Keratinocyte (primary cell): ENCODE results near the gene NEK6. TPM values are rescaled to one million over a fixed set of nuclear protein-coding genes. Genes with fewer than 3 reads are reported as not detected.

Source experiments
- DNase-seq: peaks from one replicate; pipeline ENCODE4 v3.0.0-alpha.2; 2011; ENCODE audit warnings: low read depth, missing footprints, low spot score
- FAIRE-seq: peaks from 2 replicates; lab custom pipeline; 2011; peaks lifted over from hg19 to GRCh38; lab: Jason Lieb, UNC
- H2AFZ ChIP-seq: 2 replicates; pipeline ENCODE4 v1.6.0; 2012; ENCODE audit warnings: low read length, control low read depth, inconsistent platforms; ENCODE audit not compliant: control insufficient read depth
- H3K27ac ChIP-seq: 2 replicates; pipeline ENCODE4 v1.5.1; 2011; ENCODE audit warnings: low read length; ENCODE audit not compliant: control insufficient read depth, insufficient read depth
- H3K27me3 ChIP-seq: 3 replicates; pipeline ENCODE4 v1.6.0; 2011; ENCODE audit warnings: low read length; ENCODE audit not compliant: control insufficient read depth, insufficient read depth; ENCODE audit errors: extremely low read depth
- H3K36me3 ChIP-seq, 2 experiments: 2 replicates in 1 of 2; 3 replicates in 1 of 2; pipeline ENCODE4 v1.5.1; 2011; ENCODE audit warnings: low read length in 2 of 2, mild to moderate bottlenecking in 1 of 2; ENCODE audit not compliant: control insufficient read depth in 2 of 2, insufficient read depth in 2 of 2; ENCODE audit errors: extremely low read depth in 1 of 2
- H3K4me1 ChIP-seq: 3 replicates; pipeline ENCODE4 v1.5.1; 2011; ENCODE audit warnings: low read length; ENCODE audit not compliant: control insufficient read depth, insufficient read depth; ENCODE audit errors: extremely low read depth
- H3K4me2 ChIP-seq: 3 replicates; pipeline ENCODE4 v1.6.0; 2011; ENCODE audit warnings: low read depth, low read length; ENCODE audit not compliant: control insufficient read depth, insufficient read depth; ENCODE audit errors: extremely low read depth
- H3K4me3 ChIP-seq, 3 experiments: fragments of 200-600 bp in 1 of 3; sonication (generic) in 1 of 3; 2 replicates in 2 of 3; 3 replicates in 1 of 3; pipeline ENCODE4 v1.5.1; 2011 to 2016; ENCODE audit warnings: low read length in 3 of 3, mild to moderate bottlenecking in 3 of 3, control low read depth in 2 of 3, inconsistent platforms in 1 of 3, low read depth in 1 of 3, mixed read lengths in 1 of 3, mixed run types in 1 of 3, moderate library complexity in 1 of 3; ENCODE audit not compliant: control insufficient read depth in 2 of 3, insufficient read depth in 2 of 3; ENCODE audit errors: extremely low read depth in 1 of 3
- H3K79me2 ChIP-seq: 2 replicates; pipeline ENCODE4 v1.6.0; 2012; ENCODE audit warnings: low read length; ENCODE audit not compliant: control insufficient read depth, insufficient read depth
- H3K9ac ChIP-seq: 3 replicates; pipeline ENCODE4 v1.6.0; 2011; ENCODE audit warnings: low read length; ENCODE audit not compliant: control insufficient read depth, insufficient read depth; ENCODE audit errors: extremely low read depth
- H3K9me1 ChIP-seq: 3 replicates; pipeline ENCODE4 v1.6.0; 2011; ENCODE audit warnings: low read length; ENCODE audit not compliant: control insufficient read depth, insufficient read depth; ENCODE audit errors: extremely low read depth
- H3K9me3 ChIP-seq: 2 replicates; pipeline ENCODE4 v1.5.1; 2012; ENCODE audit warnings: low read depth, low read length; ENCODE audit not compliant: control insufficient read depth
- H4K20me1 ChIP-seq: 3 replicates; pipeline ENCODE4 v1.6.0; 2011; ENCODE audit warnings: low read length; ENCODE audit not compliant: control insufficient read depth, insufficient read depth; ENCODE audit errors: extremely low read depth
- EZH2 ChIP-seq: IDR thresholded peaks from one replicate; pipeline ENCODE4 v1.6.1; 2012; ENCODE audit warnings: inconsistent platforms, mild to moderate bottlenecking, low read length, moderate library complexity
- dilution Hi-C: fragments of 300-500 bp; cut with MboI; formaldehyde crosslinking; loops from one replicate; pipeline ENCODE4 v1.7.0; 2020; ENCODE audit warnings: low sequenced_read_pairs; ENCODE audit not compliant: extremely low pct_ligation_motif_present
- polyA plus RNA-seq, 5 experiments: library from polyadenylated mRNA; depleted of rRNA in 3 of 5; stranded (reverse) in 3 of 5; stranded (forward) in 1 of 5; unstranded in 1 of 5; fragments of >200 nt; gene quantifications; 1 replicate in 1 of 5; 2 replicates in 3 of 5; 3 replicates in 1 of 5; pipeline versions ENCODE4 v1.2.1 to v1.2.3, GENCODE V29; 2011 to 2012; ENCODE audit warnings: missing spikeins in 2 of 5, low read depth in 1 of 5, low replicate concordance in 1 of 5
- TF ChIP-seq, protein P1 (sequence below), 3 experiments: IDR thresholded peaks in 1 of 3; conservative IDR thresholded peaks in 1 of 3; optimal IDR thresholded peaks in 1 of 3; 2 replicates in 2 of 3; 3 replicates in 1 of 3; pipeline versions ENCODE3 to v1.5.1; 2011; ENCODE audit warnings: low read length in 3 of 3, mild to moderate bottlenecking in 3 of 3, moderate library complexity in 2 of 3, control low read depth in 1 of 3, inconsistent platforms in 1 of 3; ENCODE audit not compliant: insufficient read depth in 2 of 3; ENCODE audit errors: extremely low read depth in 1 of 3

The NEK6 gene
- polyA plus RNA-seq, 1 donor (not counting 4 experiments of a cell fraction or from before 2014, with no cell fraction given): 56.4 TPM

DNA sequence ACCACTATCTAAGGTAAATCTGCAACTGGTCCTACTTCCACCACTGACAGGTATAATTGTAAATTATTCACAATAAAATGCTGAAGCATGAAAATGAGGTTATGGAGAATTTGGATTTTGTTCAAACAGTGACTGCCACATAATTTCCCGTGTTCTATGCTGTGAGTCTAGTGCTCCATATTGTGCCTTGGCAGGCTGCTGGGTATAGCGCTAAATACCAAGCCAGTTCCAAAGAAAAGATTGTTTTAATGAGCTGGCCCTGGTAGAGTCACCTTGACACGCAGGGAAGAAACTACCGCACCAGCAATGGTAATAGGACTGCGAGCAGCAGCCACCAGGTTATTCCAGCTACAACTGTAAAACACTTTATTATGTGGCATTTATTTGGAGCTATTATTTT is 127.1 kb downstream of the NEK6 start:
- dilution Hi-C loops: loop anchor here (25.0 kb wide), 1 partner anchor 152 kb away; no protein-coding TSS in a partner anchor
- peaks cover 17% of the 10 kb centered on the region for H4K20me1 ChIP-seq
- no peak for FAIRE-seq
- no peak overlapping the region for H3K4me2 ChIP-seq
- H3K9ac ChIP-seq: no peak overlapping the region
- H3K9me1 ChIP-seq: peaks cover 7% of the 10 kb centered on the region
- H3K79me2 ChIP-seq: peaks cover 78% of the 10 kb centered on the region
- no peaks in the 10 kb centered on the region for H3K9me3 ChIP-seq
- TF ChIP-seq EZH2: no peak
- TF ChIP-seq, protein P1, sequence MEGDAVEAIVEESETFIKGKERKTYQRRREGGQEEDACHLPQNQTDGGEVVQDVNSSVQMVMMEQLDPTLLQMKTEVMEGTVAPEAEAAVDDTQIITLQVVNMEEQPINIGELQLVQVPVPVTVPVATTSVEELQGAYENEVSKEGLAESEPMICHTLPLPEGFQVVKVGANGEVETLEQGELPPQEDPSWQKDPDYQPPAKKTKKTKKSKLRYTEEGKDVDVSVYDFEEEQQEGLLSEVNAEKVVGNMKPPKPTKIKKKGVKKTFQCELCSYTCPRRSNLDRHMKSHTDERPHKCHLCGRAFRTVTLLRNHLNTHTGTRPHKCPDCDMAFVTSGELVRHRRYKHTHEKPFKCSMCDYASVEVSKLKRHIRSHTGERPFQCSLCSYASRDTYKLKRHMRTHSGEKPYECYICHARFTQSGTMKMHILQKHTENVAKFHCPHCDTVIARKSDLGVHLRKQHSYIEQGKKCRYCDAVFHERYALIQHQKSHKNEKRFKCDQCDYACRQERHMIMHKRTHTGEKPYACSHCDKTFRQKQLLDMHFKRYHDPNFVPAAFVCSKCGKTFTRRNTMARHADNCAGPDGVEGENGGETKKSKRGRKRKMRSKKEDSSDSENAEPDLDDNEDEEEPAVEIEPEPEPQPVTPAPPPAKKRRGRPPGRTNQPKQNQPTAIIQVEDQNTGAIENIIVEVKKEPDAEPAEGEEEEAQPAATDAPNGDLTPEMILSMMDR (optimal IDR thresholded peaks at IDR 0.05 in 1 of 3, IDR thresholded peaks at IDR 0.05 in 1 of 3, conservative IDR thresholded peaks at IDR 0.05 in 1 of 3; ENCODE audit: extremely low read depth in 1 of 3, insufficient read depth in 2 of 3, low read length in 3 of 3): no peak
- no peak for DNase-seq
- peaks cover 2 to 15% of the 10 kb centered on the region in 2 experiments for H3K36me3 ChIP-seq
- H3K4me3 ChIP-seq: no peak overlapping the region
- no peak overlapping the region for H3K27ac ChIP-seq
- no peaks in the 10 kb centered on the region for H3K4me1 ChIP-seq
- no peaks in the 10 kb centered on the region for H3K27me3 ChIP-seq
- no peak overlapping the region for H2AFZ ChIP-seq

DNA sequence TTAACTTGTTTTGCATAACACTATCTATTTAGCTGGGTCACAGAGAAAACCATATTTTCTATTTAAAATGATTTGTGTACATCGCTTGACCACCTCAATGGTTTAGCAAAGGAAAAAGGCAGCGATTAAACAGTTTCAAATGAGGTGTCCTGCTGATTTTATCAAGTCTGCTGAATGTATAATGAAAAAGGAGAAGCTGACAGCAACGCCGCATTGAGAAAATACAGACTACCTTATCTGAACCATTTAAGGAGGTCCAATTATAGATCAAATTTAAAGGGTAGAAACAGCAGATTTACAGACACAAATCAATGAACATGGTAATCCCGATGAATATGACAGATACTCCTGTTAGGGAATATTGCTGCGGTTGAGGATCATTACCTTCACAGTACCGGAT is 127.9 kb downstream of the NEK6 start:
- Histone ChIP-seq H3K4me3 (no peak overlapping the region), H3K4me2 (no peak overlapping the region), H3K9me3 (no peaks in the 10 kb centered on the region), H3K27me3 (no peaks in the 10 kb centered on the region), H3K4me1 (peaks cover 2% of the 10 kb centered on the region), H3K9ac (no peak overlapping the region), H3K9me1 (peaks cover 7% of the 10 kb centered on the region), H3K79me2 (peaks cover 79% of the 10 kb centered on the region), H3K27ac (no peak overlapping the region), H4K20me1 (peaks cover 17% of the 10 kb centered on the region), H3K36me3 (peaks cover 2 to 14% of the 10 kb centered on the region in 2 experiments), H2AFZ (no peak overlapping the region)
- DNase-seq (no peak), FAIRE-seq (no peak)
- dilution Hi-C loops: loop anchor here (25.0 kb wide), 1 partner anchor 152 kb away; no protein-coding TSS in a partner anchor
- TF ChIP-seq EZH2: no peak

DNA sequence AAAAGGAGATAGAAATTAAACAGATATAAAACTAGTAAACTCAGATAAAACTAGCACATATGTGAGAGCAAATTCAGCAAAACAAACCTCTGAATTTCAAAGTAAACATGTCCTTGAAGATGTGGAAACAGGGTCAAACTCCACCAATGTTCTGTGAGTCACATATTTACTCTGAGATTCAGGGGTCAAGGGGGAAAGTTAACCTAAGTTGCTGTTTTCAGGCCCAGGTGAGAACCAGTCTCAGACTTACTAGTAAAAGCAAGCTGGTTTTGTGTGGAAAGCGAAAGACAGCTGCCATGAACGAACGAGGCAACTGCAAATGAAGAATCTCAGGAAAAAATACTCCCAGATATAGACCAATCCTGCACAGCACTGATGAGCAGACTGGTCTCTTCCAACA is 128.5 kb downstream of the NEK6 start:
- Histone ChIP-seq H3K27me3 (no peaks in the 10 kb centered on the region), H2AFZ (no peak overlapping the region), H3K4me3 (no peak overlapping the region), H4K20me1 (peaks cover 17% of the 10 kb centered on the region), H3K4me1 (peaks cover 5% of the 10 kb centered on the region), H3K79me2 (peaks cover 82% of the 10 kb centered on the region), H3K9me1 (peaks cover 7% of the 10 kb centered on the region), H3K27ac (no peak overlapping the region), H3K9ac (no peak overlapping the region), H3K9me3 (no peaks in the 10 kb centered on the region), H3K4me2 (no peak overlapping the region), H3K36me3 (peaks cover 3 to 14% of the 10 kb centered on the region in 2 experiments)
- no peak for FAIRE-seq
- no peak for TF ChIP-seq EZH2
- TF ChIP-seq, protein P1 (optimal IDR thresholded peaks at IDR 0.05 in 1 of 3, IDR thresholded peaks at IDR 0.05 in 1 of 3, conservative IDR thresholded peaks at IDR 0.05 in 1 of 3; ENCODE audit: extremely low read depth in 1 of 3, insufficient read depth in 2 of 3, low read length in 3 of 3): no peak
- DNase-seq: no peak
- dilution Hi-C loops: loop anchor here (25.0 kb wide), 1 partner anchor 151 kb away; no protein-coding TSS in a partner anchor
